Measurements from ENCODE around the gene FAM9B.

GRCh38 chrX:9055354-9055753, 21.4 kb upstream of the FAM9B start:
- TF ChIP-seq CTCF (conservative IDR thresholded peaks at IDR 0.05; ENCODE audit: low read depth, low read length) (no peak), EZH2 (IDR thresholded peaks at IDR 0.05; ENCODE audit: borderline replicate concordance, low read depth, low read length, poor library complexity, severe bottlenecking) (no peak)

Measured in A673 (cell line).